Fibroblast of villous mesenchyme (primary cell): Measurements from ENCODE around the gene BMF. TPM values are rescaled to one million over a fixed set of nuclear protein-coding genes. Genes with fewer than 3 reads are reported as not detected.

ENCODE experiments used
- DNase-seq: peaks from one replicate; pipeline ENCODE4 v3.0.0-alpha.2; 2010; ENCODE audit warnings: low read depth
- H3K4me3 ChIP-seq: 2 replicates; pipeline ENCODE4 v1.5.1; 2011; ENCODE audit warnings: low read depth, mild to moderate bottlenecking, low read length
- total RNA-seq: library from RNA; depleted of rRNA; stranded (reverse); fragments of >200 nt; gene quantifications from 2 replicates; pipeline ENCODE4 v1.2.3, GENCODE V29; 2012
- TF ChIP-seq, protein P1 (sequence below): IDR thresholded peaks from 2 replicates; pipeline ENCODE4 v1.5.1; 2012; ENCODE audit warnings: low read depth, mild to moderate bottlenecking, low read length; ENCODE audit not compliant: insufficient read depth

BMF gene
- total RNA-seq, 1 donor: 0.86 TPM

DNA sequence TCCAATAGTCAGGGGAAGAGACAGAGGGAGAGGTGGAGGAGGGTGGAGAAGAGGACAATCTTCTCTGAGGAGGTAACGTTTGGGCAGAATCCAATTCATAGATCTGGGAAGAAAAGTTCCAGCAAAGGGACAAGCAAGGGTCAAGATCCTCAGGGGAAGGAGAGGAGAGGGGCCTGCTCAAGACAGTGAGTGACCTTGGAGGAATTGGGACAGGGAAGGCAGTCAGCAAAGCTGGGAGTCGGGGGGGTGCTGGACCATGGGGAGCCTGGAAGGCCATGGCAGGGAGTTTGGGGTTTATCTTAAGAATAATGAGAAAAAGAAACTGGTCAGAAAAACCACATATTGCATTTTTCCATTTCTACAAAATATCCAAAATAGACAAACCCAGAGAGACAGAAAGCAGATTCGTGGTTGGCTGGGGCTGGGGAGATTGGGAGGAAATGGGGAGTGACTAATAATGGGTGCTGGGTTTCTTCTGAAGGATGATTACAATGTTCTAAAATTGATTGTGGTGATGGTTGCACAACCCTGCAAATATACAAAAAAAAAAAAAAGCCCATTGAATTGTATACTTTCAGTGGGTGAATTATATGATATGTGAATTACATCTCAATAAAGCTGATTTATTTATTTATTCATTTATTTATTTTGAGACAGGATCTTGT is 50.1 kb downstream of the BMF start:
- H3K4me3 ChIP-seq: no peak overlapping the region
- DNase-seq: peak; percentile 65
- TF ChIP-seq, protein P1, sequence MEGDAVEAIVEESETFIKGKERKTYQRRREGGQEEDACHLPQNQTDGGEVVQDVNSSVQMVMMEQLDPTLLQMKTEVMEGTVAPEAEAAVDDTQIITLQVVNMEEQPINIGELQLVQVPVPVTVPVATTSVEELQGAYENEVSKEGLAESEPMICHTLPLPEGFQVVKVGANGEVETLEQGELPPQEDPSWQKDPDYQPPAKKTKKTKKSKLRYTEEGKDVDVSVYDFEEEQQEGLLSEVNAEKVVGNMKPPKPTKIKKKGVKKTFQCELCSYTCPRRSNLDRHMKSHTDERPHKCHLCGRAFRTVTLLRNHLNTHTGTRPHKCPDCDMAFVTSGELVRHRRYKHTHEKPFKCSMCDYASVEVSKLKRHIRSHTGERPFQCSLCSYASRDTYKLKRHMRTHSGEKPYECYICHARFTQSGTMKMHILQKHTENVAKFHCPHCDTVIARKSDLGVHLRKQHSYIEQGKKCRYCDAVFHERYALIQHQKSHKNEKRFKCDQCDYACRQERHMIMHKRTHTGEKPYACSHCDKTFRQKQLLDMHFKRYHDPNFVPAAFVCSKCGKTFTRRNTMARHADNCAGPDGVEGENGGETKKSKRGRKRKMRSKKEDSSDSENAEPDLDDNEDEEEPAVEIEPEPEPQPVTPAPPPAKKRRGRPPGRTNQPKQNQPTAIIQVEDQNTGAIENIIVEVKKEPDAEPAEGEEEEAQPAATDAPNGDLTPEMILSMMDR: no peak

DNA sequence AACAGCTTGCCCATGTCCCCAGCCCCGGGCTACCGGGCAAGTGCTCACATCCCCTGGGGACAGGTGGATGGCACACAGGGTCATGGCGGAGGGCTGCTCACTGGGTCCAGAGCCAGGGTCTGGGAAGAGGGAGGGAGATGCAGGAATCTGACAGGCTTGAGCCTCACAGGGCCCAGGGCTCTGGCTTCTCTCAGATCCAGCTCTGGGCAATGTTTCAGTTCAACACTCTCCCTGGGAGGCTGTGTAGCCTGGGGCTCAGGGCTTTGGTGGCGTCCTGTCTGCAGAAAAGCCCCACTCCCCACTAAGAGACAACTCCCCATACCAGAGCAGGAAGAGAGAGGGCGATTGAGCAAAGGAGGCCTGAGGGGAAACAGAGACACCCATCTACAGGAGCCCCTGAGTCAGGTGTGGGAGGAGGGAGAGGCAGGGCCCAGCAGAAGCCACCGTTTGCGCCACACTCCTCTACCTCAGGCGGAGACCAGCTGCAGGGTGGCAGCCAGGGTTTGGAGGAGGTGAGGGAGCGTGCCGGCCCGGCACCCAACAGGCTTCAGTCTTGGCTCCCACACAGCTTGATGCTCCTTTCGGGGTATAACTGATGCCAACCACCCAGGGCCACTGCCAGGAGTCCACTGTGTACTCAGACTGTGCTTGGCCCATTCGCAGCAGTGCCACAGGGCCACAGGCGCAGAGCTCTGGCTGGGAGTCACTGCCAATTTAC is 52.9 kb downstream of the BMF start:
- TF ChIP-seq, protein P1: no peak
- DNase-seq: no peak
- no peak overlapping the region for H3K4me3 ChIP-seq

DNA sequence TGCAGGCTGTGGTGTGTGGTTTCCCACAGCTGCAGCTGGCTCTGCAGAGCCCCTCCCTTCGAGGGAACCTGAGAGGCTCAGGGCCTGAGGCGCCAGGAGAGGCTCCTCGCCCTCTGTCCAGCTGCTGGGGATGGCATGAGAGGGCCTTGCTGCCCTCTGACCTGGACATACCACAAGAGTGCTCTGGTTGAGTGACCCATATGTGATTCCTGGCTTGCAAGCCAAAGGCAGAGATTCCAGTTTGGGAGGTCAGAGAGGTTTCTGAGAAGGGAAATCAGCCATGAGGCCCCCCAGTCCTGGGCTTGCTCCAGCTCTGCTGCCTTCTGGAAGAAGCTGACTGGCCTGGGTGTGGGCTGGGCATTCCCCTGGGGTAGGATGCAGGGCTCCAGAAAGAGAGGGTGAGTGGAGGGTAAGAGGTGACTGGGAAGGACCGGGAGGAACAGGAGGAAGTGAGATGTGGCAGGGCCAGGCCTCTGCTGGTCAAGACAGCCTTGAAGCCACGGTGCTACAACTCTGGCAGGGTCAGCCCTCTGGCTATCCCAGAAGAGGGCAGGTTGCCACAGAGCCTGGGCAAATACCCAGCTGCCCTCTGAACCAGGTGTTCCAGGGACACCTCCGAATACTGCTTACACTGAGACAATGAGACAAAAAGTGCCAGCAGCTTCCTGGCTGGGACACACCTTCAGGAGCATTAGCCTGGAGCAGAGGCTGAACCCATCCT is 53.7 kb downstream of the BMF start:
- H3K4me3 ChIP-seq: no peak overlapping the region
- TF ChIP-seq, protein P1: no peak
- peak; percentile 83 for DNase-seq

DNA sequence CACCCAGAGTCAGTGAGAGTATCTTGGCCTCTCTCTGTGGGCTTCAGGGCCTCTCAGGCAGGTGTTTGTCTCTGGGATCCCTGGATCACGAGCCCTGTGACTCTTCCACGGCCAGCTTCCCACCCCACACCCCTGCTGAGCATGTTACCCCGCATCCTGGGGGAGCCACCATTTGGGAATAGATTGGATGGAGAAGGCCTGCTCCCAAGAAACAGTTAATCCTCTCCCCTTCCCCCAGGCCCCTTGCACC is 54.1 kb downstream of the BMF start:
- H3K4me3 ChIP-seq: no peak overlapping the region
- DNase-seq: no peak
- TF ChIP-seq, protein P1: no peak

DNA sequence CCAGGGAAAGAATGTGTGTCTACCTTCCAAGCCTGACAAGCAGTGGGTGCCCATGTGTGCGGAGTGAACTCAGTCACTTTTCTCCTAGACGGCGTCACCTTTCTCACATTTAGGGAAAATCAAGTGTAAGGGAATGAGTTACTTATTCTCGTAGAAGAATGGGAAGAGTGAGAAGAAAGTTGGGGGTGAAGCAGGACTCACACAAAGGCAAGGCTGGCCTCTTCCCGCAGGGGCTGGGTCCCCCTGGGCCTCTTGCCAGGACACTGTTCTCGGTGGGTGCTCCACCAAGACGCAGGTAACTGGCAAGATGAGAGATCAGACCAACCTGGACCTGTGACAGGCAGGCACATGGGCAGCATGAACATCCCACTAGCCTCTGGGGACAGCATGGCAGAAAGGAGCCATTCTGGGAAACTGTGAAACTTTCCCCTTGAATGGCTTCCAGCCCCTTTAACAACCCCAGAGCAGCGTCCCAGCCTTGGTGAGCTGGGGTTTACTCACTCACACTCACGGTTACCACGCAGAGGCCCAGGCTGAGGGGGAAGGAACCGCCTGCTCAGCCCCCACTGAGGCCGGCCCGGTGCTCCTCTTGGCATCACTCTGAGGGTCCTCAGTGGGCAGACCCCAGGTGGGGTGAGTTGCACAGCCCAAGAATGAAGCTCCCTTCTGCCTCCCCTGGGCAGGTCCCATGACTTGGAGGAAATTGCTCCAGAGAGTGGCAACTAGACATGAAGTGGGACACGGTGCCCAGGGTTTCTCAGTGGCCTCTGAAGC is 54.7 kb downstream of the BMF start:
- H3K4me3 ChIP-seq: no peak overlapping the region
- DNase-seq: no peak
- TF ChIP-seq, protein P1: no peak

DNA sequence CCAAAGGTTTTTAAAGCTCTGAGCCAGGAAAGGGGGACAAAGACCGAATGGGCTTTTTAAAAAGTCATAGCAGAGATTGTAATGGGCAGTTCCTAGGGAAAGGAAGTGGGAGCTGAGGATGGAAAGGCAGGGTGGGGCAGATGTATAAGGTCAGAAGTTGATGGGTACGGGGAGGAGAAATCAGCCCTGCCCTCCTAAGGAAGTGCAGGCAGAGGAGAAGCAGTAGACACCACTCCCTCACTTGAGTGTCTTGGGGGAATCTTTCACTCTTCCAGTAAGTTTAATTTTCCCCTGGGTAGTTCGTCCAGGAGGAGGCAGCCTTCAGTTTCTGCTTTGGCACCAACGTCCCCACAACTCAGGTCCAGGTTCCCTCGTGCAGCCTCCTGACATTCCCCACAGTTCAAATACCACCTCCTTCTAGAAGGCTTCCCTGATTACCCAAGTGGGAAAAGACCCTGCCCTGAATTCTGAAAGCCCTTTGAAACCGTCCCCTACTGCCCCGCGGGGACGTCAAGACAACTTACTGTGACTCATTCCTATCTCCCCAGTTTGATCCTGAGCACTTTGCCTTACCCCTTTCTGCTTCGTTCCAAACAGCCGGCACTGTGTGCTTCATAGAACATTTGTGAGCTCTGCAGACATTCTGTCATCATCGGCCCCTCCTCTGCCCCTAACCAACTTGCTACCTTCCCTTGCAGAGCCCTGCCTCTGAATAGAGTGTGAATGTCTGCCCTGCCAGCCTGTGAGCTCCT is 55.4 kb downstream of the BMF start:
- TF ChIP-seq, protein P1: peak; percentile 29
- DNase-seq: no peak
- H3K4me3 ChIP-seq: no peak overlapping the region
